ENCODE data around the gene ZNF414. TPM values are rescaled to one million over a fixed set of nuclear protein-coding genes. Genes with fewer than 3 reads are reported as not detected.
A peak's percentile ranks its signal among the peaks of the same experiment; 100 is the strongest.
"Not testable (repeated sequence)": the region's sequence is repeated elsewhere in the genome, so short reads cannot be mapped to it uniquely, and the experiment has no call there.

Gene ZNF414
- 2.4 and 3.6 TPM in 2 replicates for total RNA-seq

- peak; percentile 72 for DNase-seq (ENCODE audit: low read depth, low spot score)
Observed at GRCh38 chr19:8513687-8514504, at the start of gene ZNF414. TSS of gene ZNF414 (minus strand) at chr19:8514167. CDS start at chr19:8514046, 121 bp downstream.

GRCh38 chr19:8561075-8561764 is 47.3 kb upstream of the ZNF414 start:
- no peak for DNase-seq (ENCODE audit: low read depth, low spot score)

- DNase-seq (ENCODE audit: low read depth, low spot score) = no peak
Observed at GRCh38 chr19:8558325-8558724, 44.4 kb upstream of the ZNF414 start.

GRCh38 chr19:8557642-8558238 is 43.8 kb upstream of the ZNF414 start:
- DNase-seq (ENCODE audit: low read depth, low spot score) = no peak

GRCh38 chr19:8553729-8554128 is 39.8 kb upstream of the ZNF414 start:
- DNase-seq (ENCODE audit: low read depth, low spot score) = not testable (repeated sequence)

- no peak for DNase-seq (ENCODE audit: low read depth, low spot score)
Observed at GRCh38 chr19:8552810-8553209, 38.8 kb upstream of the ZNF414 start.

GRCh38 chr19:8550070-8550469 is 36.1 kb upstream of the ZNF414 start:
- no peak for DNase-seq (ENCODE audit: low read depth, low spot score)

- no peak for DNase-seq (ENCODE audit: low read depth, low spot score)
Observed at GRCh38 chr19:8545743-8546142, 31.8 kb upstream of the ZNF414 start.

- DNase-seq (ENCODE audit: low read depth, low spot score) = no peak
Observed at GRCh38 chr19:8544168-8544567, 30.2 kb upstream of the ZNF414 start.

- no peak for DNase-seq (ENCODE audit: low read depth, low spot score)
Observed at GRCh38 chr19:8539621-8540149, 25.7 kb upstream of the ZNF414 start.

GRCh38 chr19:8537099-8537498 is 23.1 kb upstream of the ZNF414 start:
- DNase-seq (ENCODE audit: low read depth, low spot score) = no peak

- DNase-seq (ENCODE audit: low read depth, low spot score) = no peak
Observed at GRCh38 chr19:8536282-8536681, 22.3 kb upstream of the ZNF414 start.

- DNase-seq (ENCODE audit: low read depth, low spot score) = no peak
Observed at GRCh38 chr19:8532225-8532624, 18.3 kb upstream of the ZNF414 start.

GRCh38 chr19:8531470-8531869 is 17.5 kb upstream of the ZNF414 start:
- no peak for DNase-seq (ENCODE audit: low read depth, low spot score)

GRCh38 chr19:8530061-8530679 is 16.2 kb upstream of the ZNF414 start:
- no peak for DNase-seq (ENCODE audit: low read depth, low spot score)

GRCh38 chr19:8529369-8530006 is 15.5 kb upstream of the ZNF414 start:
- no peak for DNase-seq (ENCODE audit: low read depth, low spot score)

- DNase-seq (ENCODE audit: low read depth, low spot score) = no peak
Observed at GRCh38 chr19:8528500-8528899, 14.5 kb upstream of the ZNF414 start.

GRCh38 chr19:8526345-8527091 is 12.6 kb upstream of the ZNF414 start:
- DNase-seq (ENCODE audit: low read depth, low spot score) = peak; percentile 74

GRCh38 chr19:8525401-8525684 is 11.4 kb upstream of the ZNF414 start:
- no peak for DNase-seq (ENCODE audit: low read depth, low spot score)

GRCh38 chr19:8519388-8519787 is 5.4 kb upstream of the ZNF414 start:
- DNase-seq (ENCODE audit: low read depth, low spot score) = no peak

GRCh38 chr19:8518536-8518935 is 4.6 kb upstream of the ZNF414 start:
- DNase-seq (ENCODE audit: low read depth, low spot score) = no peak

Measured in pulmonary artery endothelial cell (primary cell).